HepG2 (cell line): Measurements from ENCODE around the gene GH2. TPM values are rescaled to one million over a fixed set of nuclear protein-coding genes. Genes with fewer than 3 reads are reported as not detected.

Experiments
- CCDC6 ChIP-seq: sonication (generic); formaldehyde crosslinking; IDR thresholded peaks from 2 replicates; pipeline ENCODE4 v1.8.1; 2022; ENCODE audit warnings: mild to moderate bottlenecking, missing genetic modification reagents, moderate library complexity
- CREB3 ChIP-seq: sonication (generic); formaldehyde crosslinking; IDR thresholded peaks from 2 replicates; pipeline ENCODE4 v1.5.0; 2020; ENCODE audit warnings: missing genetic modification reagents
- CSRNP1 ChIP-seq: sonication (generic); formaldehyde crosslinking; IDR thresholded peaks from 2 replicates; pipeline ENCODE4 v1.8.1; 2023; ENCODE audit warnings: mild to moderate bottlenecking, missing genetic modification reagents
- E2F2 ChIP-seq: sonication (generic); formaldehyde crosslinking; IDR thresholded peaks from 2 replicates; pipeline ENCODE4 v1.4.0; 2020; ENCODE audit warnings: missing genetic modification reagents, borderline replicate concordance
- HDAC2 ChIP-seq: sonication (generic); formaldehyde crosslinking; IDR thresholded peaks from 2 replicates; pipeline ENCODE4 v1.4.0; 2020; ENCODE audit warnings: missing genetic modification reagents
- MXD1 ChIP-seq: sonication (generic); formaldehyde crosslinking; IDR thresholded peaks from 2 replicates; pipeline ENCODE4 v1.4.0; 2020; ENCODE audit warnings: mild to moderate bottlenecking, missing genetic modification reagents
- NCOA2 ChIP-seq: sonication (generic); formaldehyde crosslinking; IDR thresholded peaks from 2 replicates; pipeline ENCODE4 v1.8.0; 2022; ENCODE audit warnings: inconsistent platforms
- NFIB ChIP-seq: sonication (generic); formaldehyde crosslinking; IDR thresholded peaks from 2 replicates; pipeline ENCODE4 v1.9.0; 2021; ENCODE audit warnings: missing genetic modification reagents, mild to moderate bottlenecking, borderline replicate concordance
- SMAD1 ChIP-seq: sonication (generic); formaldehyde crosslinking; IDR thresholded peaks from 2 replicates; pipeline ENCODE4 v1.4.0; 2020; ENCODE audit warnings: missing genetic modification reagents, low read depth, mild to moderate bottlenecking, borderline replicate concordance
- SRSF4 ChIP-seq: fragments of 200-400 bp; formaldehyde crosslinking; IDR thresholded peaks from one replicate; pipeline ENCODE4 v1.6.1; 2018; ENCODE audit warnings: mild to moderate bottlenecking, low read depth, low read length, moderate library complexity; ENCODE audit not compliant: poor library complexity, severe bottlenecking
- U2AF1 ChIP-seq: fragments of 200-400 bp; formaldehyde crosslinking; optimal IDR thresholded peaks from 2 replicates; pipeline ENCODE3; 2017; ENCODE audit warnings: mild to moderate bottlenecking, low read depth, low read length
- ZBTB38 ChIP-seq: sonication (generic); formaldehyde crosslinking; IDR thresholded peaks from 2 replicates; pipeline ENCODE4 v1.5.1; 2020; ENCODE audit warnings: mild to moderate bottlenecking, missing genetic modification reagents
- ZGPAT ChIP-seq: IDR thresholded peaks from 2 replicates; pipeline ENCODE4 v1.6.1; 2016; ENCODE audit warnings: mild to moderate bottlenecking
- ZNF44 ChIP-seq: sonication (generic); formaldehyde crosslinking; IDR thresholded peaks from 2 replicates; pipeline ENCODE4 v1.5.1; 2020; ENCODE audit warnings: mild to moderate bottlenecking, missing genetic modification reagents
- ZNF496 ChIP-seq: sonication (generic); formaldehyde crosslinking; IDR thresholded peaks from 2 replicates; pipeline ENCODE4 v1.8.1; 2023; ENCODE audit warnings: mild to moderate bottlenecking, moderate library complexity, missing genetic modification reagents; ENCODE audit not compliant: insufficient replicate concordance
- ZNF652 ChIP-seq: IDR thresholded peaks from 2 replicates; pipeline ENCODE4 v1.6.1; 2016; ENCODE audit warnings: low read depth, borderline replicate concordance
- ZNF691 ChIP-seq: sonication (generic); formaldehyde crosslinking; IDR thresholded peaks from 2 replicates; pipeline ENCODE4 v1.4.0; 2020; ENCODE audit warnings: missing genetic modification reagents, low read depth, mild to moderate bottlenecking, borderline replicate concordance
- ZNF720 ChIP-seq: sonication (generic); formaldehyde crosslinking; IDR thresholded peaks from 2 replicates; pipeline ENCODE4 v1.4.0; 2020; ENCODE audit warnings: missing genetic modification reagents
- ZXDC ChIP-seq: sonication (generic); formaldehyde crosslinking; IDR thresholded peaks from 2 replicates; pipeline ENCODE4 v1.5.0; 2020; ENCODE audit warnings: mild to moderate bottlenecking, missing genetic modification reagents
- polyA plus RNA-seq, 8 experiments: library from polyadenylated mRNA; depleted of rRNA in 3 of 8; stranded (reverse) in 7 of 8; unstranded in 1 of 8; fragments of >200 nt; fragmentation: Illumina TruSeq in 4 of 8; extraction: Trizol in 4 of 8; gene quantifications; 2 replicates each; pipeline versions ENCODE4 v1.2.1 to v1.2.3, GENCODE V29; 2011 to 2016; ENCODE audit warnings: low read depth in 4 of 8, missing spikeins in 1 of 8, mixed read lengths in 1 of 8; ENCODE audit not compliant: insufficient read depth in 1 of 8
- total RNA-seq, 5 experiments: library from RNA; depleted of rRNA; stranded (reverse); fragments of >200 nt; fragmentation: Illumina TruSeq; extraction: Trizol; gene quantifications; 2 replicates each; pipeline ENCODE4 v1.2.3, GENCODE V29; 2016; ENCODE audit warnings: low read depth in 1 of 5

Gene GH2
- total and polyA plus RNA-seq, 2 of the 13 experiments (the other 11 are each of a cell fraction or from before 2014, with no cell fraction given) = not detected

- TF ChIP-seq CSRNP1 (CRISPR knock-in tag) = no peak
- no peak for TF ChIP-seq E2F2
- no peak for TF ChIP-seq MXD1 (CRISPR knock-in tag)
- no peak for TF ChIP-seq NFIB (CRISPR knock-in tag)
- no peak for TF ChIP-seq ZNF691
- TF ChIP-seq NCOA2 = peak; percentile 47; the same call in 1 of the 2 replicates
- no peak for TF ChIP-seq ZBTB38 (CRISPR knock-in tag)
- TF ChIP-seq SMAD1 (CRISPR knock-in tag) = no peak
- TF ChIP-seq CCDC6 (CRISPR knock-in tag) = no peak
- TF ChIP-seq CREB3 (CRISPR knock-in tag) = no peak
- TF ChIP-seq ZXDC (CRISPR knock-in tag) = no peak
- no peak for TF ChIP-seq ZNF44 (CRISPR knock-in tag)
- no peak for TF ChIP-seq SRSF4
- no peak for TF ChIP-seq ZNF720 (CRISPR knock-in tag)
- peak; percentile 69; the same call in 1 of the 2 replicates for TF ChIP-seq HDAC2 (CRISPR knock-in tag)
- no peak for TF ChIP-seq U2AF1
- TF ChIP-seq ZNF652 (CRISPR knock-in tag) = peak; percentile 37; the same call in 1 of the 2 replicates
- 0 out of 2 replicates have a peak, but pooled peaks have one; percentile 16 for TF ChIP-seq ZGPAT
- TF ChIP-seq ZNF496 (CRISPR knock-in tag) = no peak
Observed at GRCh38 chr17:63854709-63855108, 27.0 kb downstream of the GH2 start (continued).
